Hypothalamus (tissue), 51 donors: ENCODE results near the gene ABHD12B.
A peak's percentile ranks its signal among the peaks of the same experiment; 100 is the strongest.

ENCODE experiments used
- DNase-seq, 51 donors: peaks; one replicate each; lab custom pipeline; 2025; lab: John Stamatoyannopoulos, UW

Gene ABHD12B

DNA sequence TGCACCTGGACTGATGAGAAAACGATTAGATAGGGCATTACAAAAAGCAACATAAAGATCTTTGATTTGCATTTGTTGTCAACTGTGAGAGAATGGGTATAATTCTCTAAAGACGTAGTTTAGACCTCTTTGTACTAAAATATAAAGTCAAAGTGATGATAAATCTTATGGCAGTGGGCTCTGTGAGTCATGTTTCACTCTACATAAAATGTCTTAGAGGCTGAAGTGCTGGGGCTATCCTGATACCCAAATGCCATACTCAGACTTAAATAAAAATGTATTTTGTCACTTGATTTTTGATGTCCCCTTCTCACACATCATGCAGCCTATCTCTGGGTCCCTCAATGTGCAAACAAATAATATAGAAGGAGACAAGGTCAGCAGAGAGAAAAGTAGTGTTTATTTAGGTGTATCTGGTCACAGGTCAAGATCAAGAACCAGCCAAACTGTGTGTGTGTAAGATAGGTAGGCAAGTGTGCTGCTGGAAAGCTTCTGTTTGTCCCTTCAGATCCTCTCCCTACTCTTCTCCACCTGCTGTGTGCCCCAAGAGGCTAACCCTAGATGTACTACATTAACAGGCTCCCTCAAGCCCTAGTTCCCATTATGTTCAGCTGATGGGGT, 33.9 kb upstream of the ABHD12B start:
- DNase-seq, result no peak

DNA sequence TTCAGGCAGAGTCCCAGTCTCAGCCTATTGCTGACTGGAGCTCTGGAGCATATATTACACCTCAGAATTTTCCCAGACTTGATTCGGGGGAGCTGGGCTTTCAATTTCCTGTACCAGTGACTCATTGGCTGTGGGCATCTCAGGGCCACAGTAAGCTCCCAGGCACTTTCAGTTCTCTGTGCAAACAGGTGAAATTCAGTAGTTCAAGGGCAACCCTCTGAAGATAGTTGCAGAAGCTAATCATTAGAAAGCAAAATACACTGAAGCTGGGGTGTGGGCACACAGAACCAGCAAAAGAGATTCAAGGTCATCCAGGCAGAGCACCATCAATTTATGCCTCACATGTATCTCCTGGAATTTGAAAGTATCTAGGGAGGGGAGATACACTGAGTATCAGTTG, 32.8 kb upstream of the ABHD12B start:
- DNase-seq, result no peak

- no peak for DNase-seq
Observed at GRCh38 chr14:50839691-50840090, 32.2 kb upstream of the ABHD12B start.

- DNase-seq, result no peak
Observed at GRCh38 chr14:50844391-50844790, 27.5 kb upstream of the ABHD12B start.

- DNase-seq, result no peak
Observed at GRCh38 chr14:50845166-50845565, 26.7 kb upstream of the ABHD12B start.

GRCh38 chr14:50846226-50846880, 25.5 kb upstream of the ABHD12B start:
- DNase-seq, result no peak

DNA sequence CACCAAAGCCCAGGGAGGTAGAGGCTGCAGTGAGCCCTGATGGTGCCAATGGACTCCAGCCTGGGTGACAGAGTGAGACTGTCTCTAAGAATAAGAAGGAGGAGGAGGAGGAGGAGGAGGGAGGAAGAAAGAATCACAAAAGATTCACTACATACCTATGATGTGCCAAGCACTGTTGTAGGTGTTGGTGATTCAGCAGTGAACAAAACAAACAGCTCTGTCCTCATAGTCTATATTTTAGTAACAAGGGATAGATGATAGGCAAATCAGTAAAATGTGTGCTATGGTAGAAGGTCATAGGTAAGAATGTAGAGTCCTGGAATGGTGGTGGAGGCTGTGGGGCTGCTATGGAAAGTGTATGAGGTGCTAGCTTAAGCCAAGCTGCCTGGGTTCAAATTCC, 18.0 kb upstream of the ABHD12B start:
- DNase-seq, result no peak

DNA sequence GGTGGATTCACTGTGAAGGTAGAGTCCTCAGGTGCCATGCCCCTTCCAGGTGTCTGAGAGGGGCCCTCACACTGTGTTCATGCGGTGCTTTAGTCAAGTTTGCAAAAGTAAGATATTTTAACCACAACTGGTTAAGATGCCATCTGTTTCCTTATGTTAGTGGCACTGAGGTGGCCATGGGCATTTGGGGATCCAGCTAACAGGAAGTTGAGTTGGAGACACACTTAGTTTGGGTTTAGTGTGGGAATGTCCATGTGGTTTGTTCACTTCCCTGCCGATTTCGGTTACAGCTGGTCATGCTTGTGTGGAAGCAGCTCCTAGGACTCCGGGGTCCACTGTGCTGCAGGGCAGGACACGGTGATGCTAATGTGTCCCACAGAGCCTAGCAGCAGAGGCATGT, 17.3 kb upstream of the ABHD12B start:
- no peak for DNase-seq

GRCh38 chr14:50855558-50855957, 16.3 kb upstream of the ABHD12B start:
- no peak for DNase-seq

GRCh38 chr14:50856660-50857059, 15.2 kb upstream of the ABHD12B start:
- DNase-seq, result peak in 1 of 51 donors; percentile 16

DNA sequence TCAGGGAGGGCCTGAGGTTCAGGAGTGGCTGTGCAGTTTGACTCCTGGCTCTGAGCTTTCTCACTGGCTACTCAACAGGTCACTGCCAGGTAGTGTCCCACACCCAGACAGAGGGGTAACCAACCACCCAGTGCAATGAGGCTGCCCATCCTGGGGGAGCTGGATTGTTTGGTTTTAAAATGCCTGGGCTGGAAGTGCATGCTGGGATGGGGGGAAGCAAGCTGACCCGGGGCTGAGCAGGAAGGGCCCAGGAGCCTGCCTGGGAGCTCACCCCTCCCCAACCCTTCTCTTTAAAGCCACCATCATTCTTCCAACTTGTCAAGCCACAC, 12.6 kb upstream of the ABHD12B start:
- peak in 3 of 51 donors; percentile 51 to 70 (median 66) for DNase-seq

- DNase-seq, result peak in 50 of 51 donors; percentile 5 to 88 (median 56)
Observed at GRCh38 chr14:50860478-50861086, 11.3 kb upstream of the ABHD12B start.

DNA sequence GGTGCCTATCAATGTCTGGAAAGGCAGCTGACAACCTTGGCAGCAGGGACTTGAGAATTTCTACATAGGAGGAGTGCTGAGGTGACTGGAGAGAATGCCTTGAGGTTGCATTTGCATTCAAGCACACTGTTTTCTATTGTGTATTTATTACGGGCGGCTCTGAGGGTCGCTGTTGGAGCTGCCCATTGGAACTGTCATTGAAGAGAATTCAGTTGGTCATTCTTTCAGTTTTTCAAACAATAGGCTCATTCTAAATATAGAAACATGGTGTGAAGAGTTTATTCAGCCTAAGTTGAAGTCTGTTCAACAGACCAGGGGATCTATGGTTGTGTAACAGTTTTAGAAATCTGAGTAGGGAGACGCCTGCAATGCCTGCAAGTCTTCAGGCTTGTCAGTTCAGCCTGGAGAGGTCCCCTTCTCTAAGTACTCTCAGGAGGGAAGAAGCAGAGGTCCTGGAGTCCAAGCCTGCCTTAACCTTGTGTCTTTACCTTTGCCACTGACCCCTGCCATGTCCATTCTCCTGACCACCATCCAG, 9.8 kb upstream of the ABHD12B start:
- peak in 2 of 51 donors; percentile 5 to 21 for DNase-seq

DNA sequence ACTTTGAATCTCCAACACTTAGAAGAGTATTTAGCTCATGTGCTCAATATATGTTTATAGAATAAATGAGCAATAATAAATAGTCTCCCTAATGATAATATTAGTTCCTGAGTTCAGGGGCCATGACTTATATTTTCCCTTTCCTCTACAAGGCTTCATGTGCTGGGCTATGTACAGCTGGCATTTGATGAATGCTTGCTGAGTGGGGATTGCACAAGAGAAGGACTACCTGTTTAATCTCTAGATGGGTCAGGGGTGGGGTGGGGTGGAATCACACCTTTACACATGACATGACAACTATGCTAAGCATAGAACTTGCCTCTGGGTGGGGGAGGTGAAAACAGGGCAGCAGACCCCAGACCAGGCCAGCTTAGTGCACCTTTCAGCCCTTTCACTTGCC, 7.6 kb upstream of the ABHD12B start:
- DNase-seq, result no peak

DNA sequence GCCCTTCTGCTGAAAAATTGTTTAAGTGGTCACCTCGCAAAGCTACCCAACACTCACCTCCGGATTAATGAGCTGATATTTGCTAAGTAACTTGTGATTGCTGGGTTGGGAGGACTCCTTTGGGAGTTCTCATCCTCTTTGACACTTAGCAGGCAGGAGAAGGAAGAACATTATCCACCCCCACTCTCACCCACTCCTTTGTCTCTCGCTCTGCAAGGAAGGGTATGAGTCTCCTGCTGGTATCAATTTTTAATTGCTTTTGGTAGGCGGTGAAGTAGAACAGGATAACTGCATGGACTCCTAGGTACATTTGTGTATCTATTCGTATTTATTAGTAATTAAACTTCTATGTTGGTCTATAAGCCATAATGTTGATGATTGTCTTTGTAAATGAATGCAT, 6.9 kb upstream of the ABHD12B start:
- DNase-seq, result peak in 1 of 51 donors; percentile 60

- no peak for DNase-seq
Observed at GRCh38 chr14:50865391-50866076, 6.3 kb upstream of the ABHD12B start.

- no peak for DNase-seq
Observed at GRCh38 chr14:50871228-50871627, 625 bp upstream of the ABHD12B start.

- no peak for DNase-seq
Observed at GRCh38 chr14:50874757-50875156, 2.9 kb downstream of the ABHD12B start.

- DNase-seq, result no peak
Observed at GRCh38 chr14:50875359-50876070, 3.7 kb downstream of the ABHD12B start.

DNA sequence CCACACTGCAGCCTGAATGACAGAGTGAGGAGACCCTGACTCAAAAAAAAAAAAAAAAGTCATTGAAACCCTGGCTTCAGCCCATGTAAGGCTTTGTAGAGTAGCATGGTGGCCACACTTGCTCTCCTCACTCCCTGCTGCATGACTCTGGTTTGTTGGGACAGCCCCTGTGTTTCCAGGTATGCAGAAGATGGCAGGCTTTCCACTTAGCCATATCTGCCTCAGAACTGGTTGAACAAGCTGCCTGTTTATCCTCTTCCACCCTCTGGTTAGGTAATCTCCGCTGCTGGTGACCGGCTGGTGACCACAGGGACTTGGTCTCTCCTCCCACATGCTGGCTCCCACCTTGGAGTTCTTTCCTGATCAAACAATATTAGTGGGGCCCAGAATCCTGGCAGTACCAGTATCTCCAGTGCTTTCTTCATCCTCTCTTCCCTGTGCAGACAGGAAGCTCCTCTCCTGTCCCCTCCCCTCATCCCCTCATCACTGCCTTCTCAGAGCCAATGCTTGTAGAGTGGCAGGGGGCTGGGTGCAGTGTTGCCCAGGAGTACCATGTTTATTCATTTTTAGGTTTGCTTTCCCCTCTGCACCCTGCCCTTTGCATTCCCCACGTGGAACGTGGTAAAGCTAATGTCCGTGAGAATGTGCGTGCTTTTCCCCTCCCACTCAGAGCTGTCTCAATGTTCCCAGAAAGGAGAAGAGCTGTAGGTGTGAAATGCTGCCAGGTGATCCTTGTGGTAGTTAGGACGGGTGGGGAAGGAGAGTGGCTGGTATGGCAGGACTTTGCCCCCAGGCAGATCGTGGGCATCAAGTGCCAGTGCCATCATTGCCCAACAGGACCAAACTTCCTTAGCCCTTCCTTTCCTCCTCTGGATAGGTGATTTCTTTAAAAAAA, 11.3 kb downstream of the ABHD12B start:
- no peak for DNase-seq
